Glomerular endothelial cell (primary cell): ENCODE results near the gene GSK3A. TPM values are rescaled to one million over a fixed set of nuclear protein-coding genes. Genes with fewer than 3 reads are reported as not detected.

ENCODE experiments used
- DNase-seq: peaks from one replicate; pipeline ENCODE4 v3.0.0-alpha.2; 2011; ENCODE audit warnings: low read depth, low spot score; ENCODE audit errors: extremely low read depth
- total RNA-seq: library from RNA; depleted of rRNA; stranded (reverse); fragments of >200 nt; gene quantifications from 2 replicates; pipeline ENCODE4 v1.2.3, GENCODE V29; 2015

The GSK3A gene
- total RNA-seq, 1 donor from 2014 or later, result 36.5 TPM

DNA sequence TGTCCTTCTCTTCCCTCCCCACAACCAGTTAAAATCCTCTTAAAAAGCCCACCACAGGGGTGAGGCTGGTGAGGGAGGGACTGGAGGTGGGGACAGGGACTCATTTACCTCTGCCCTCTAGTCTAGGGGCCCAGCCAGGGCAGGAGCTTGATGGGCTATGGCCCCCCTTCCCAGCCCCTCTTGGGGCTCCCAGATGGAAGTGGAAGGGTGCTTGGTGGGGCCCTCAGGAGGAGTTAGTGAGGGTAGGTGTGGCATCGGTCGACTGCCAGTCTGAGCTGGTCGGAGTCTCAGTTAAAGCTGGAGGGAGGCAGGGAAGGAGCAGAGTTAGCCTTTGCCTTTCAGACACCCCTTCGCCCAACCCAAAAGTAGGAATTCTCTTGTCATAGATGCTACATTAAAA, 11.8 kb downstream of the GSK3A start:
- DNase-seq, result no peak

GRCh38 chr19:42229855-42230351, 12.5 kb downstream of the GSK3A start:
- DNase-seq, result no peak

GRCh38 chr19:42229301-42229854, 13.0 kb downstream of the GSK3A start:
- no peak for DNase-seq

DNA sequence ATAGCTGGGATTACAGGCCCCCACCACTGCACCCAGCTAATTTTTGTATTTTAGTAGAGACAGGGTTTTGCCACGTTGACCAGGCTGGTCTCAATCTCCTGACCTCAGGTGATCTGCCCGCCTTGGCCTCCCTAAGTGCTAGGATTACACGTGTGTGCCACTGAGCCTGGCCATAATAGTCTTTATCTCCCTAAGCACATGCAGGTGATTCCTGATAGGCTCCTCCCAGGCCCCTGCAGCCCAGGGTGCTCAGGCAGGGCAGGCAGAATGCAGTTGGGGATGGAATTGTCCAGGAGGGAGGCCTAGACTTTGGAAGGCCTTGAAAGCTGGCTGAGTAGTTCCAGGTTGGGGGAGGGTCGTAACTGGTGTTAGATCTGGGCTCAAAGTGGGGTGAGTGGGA, 13.8 kb downstream of the GSK3A start:
- DNase-seq, result no peak

- DNase-seq, result no peak
These were observed 15.5 kb downstream of the GSK3A start for GRCh38 chr19:42226886-42227285.

DNA sequence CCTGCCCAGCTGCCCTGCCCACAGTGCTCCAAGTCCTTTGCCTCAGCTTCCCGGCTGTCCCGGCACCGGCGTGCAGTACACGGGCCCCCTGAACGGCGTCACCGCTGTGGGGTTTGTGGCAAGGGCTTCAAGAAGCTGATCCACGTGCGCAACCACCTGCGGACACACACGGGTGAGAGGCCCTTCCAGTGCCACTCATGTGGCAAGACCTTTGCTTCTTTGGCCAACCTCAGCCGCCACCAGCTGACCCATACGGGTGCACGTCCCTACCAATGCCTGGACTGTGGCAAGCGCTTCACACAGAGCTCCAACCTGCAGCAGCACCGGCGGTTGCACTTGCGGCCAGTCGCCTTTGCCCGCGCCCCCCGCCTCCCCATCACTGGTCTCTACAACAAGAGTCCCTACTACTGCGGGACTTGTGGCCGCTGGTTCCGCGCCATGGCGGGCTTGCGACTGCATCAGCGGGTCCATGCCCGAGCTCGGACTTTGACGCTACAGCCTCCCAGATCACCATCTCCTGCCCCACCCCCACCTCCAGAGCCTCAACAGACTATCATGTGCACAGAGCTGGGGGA, 16.6 kb downstream of the GSK3A start:
- no peak for DNase-seq

DNA sequence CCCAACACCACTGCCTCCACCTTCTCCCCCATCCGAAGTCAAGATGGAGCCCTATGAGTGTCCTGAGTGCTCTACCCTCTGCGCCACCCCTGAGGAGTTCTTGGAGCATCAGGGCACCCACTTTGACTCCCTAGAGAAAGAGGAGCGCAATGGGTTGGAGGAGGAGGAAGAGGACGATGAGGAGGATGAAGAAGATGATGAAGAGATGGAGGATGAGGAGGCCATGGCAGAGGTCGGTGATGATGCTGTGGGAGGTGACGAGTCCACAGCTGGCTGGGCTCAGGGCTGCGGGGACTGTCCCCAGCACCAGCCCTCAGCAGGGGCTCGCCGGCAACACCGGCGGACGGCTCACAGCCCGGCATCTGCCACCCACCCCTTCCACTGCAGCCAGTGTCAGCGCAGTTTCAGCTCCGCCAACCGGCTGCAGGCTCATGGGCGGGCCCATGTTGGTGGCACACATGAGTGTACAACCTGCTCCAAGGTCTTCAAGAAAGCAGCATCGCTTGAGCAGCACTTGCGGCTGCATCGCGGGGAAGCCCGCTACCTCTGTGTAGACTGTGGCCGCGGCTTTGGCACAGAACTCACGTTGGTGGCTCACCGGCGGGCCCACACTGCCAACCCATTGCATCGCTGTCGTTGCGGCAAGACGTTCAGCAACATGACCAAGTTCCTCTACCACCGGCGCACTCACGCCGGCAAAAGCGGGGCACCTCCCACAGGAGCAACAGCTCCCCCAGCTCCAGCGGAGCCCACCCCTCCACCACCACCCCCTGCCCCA, 17.3 kb downstream of the GSK3A start:
- no peak for DNase-seq

- no peak for DNase-seq
These were observed 21.7 kb downstream of the GSK3A start for GRCh38 chr19:42220751-42221097.

DNA sequence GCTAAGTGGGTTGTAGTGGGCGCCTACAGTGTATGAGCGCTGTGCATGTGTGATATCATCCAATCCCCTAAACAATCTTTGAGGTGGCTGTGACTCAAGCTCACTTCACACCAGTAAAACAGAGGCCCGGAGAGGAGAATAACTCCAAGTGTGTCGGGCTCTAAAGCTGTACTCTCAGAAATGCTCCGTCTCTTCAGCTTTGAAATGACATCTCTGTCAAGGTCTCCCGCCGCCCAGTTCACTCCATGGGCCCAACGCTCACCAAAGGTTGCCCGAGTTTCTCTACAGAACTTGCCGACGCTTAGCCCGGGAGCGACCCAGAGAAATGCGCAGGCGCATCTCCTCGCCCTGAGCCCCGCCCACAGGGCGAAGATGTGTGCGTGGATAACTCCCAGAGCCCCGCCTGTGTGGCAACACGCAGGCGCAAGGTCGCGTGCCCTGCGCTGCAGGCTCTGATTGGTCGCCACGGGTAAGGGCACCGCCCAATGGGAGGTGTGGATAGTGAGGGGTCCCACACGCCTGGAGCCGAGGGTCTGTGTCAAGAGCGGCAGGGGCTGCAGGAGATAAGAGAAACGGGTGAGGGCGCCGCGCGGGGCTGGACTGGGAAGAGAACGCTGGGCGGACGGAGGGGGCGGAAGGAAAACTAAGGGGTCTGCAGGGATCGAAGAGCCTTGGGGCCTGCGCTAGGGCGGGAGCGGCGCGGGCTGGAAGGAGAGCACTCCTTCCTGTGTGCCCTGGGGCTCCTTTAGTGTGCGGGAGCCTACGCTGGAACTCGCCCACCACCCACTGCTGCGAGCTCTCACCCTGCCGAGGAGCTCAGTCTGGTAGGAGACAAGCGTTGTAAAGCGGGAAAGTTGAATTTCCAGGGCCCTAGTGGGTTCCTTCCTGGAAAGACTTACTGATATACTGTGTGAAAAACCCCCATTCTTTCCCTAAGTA, 22.3 kb downstream of the GSK3A start, which contains the start of gene ZNF526:
ZNF526 (plus strand) TSS at position 501 of the 939 bp plus-strand sequence. CDS start 4,092 bp downstream, outside the sequence.
- DNase-seq, result peak; percentile 79

- peak; percentile 91 for DNase-seq
These were observed 24.6 kb downstream of the GSK3A start, which contains the start of gene DEDD2 for GRCh38 chr19:42217520-42218437. TSS of gene DEDD2 (minus strand) at chr19:42217677. CDS start at chr19:42217007, 670 bp downstream.

DNA sequence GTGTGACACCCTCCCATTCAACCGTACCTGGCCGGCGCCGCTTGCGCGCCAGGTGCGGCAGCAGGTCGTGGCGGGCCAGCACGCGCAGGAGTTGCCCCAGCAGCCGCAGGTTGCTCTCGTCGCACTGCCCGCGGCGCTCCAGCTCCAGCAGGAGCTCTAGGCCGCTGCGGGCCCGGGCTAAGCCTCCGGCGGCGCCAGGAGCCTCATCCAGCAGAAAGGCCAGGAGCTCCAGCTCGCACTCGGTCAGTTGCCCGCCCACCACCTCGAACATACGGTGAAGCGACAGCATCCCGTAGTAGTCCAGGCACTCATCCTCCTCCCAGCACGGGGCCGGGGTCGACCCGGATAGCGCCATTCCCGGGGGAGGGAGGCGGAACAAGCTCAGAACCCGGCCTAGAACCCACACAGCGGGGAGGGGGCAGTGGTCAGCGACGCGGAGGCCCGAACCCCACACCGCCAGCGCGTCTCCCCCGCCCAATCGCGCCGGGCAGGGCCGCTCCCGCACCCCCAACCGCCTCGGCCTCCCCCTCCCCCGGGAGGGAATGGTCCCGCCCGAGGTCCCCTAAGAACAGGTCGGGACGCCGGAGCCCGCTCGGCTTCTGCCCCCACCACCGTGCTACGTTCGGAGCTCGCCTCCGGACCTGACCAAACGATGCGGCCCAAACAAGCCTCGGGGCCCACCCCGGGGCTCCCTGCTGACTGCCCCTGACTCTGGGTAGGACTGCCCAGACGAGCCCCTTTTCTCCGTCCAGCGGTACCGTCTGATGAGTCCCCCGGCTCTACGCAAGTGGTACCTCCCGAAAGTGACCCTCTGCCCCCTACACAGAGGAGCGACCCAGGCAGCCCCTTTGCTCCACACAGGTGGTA, 25.5 kb downstream of the GSK3A start:
- no peak for DNase-seq

- no peak for DNase-seq
These were observed 27.5 kb downstream of the GSK3A start for GRCh38 chr19:42214810-42215485.

DNA sequence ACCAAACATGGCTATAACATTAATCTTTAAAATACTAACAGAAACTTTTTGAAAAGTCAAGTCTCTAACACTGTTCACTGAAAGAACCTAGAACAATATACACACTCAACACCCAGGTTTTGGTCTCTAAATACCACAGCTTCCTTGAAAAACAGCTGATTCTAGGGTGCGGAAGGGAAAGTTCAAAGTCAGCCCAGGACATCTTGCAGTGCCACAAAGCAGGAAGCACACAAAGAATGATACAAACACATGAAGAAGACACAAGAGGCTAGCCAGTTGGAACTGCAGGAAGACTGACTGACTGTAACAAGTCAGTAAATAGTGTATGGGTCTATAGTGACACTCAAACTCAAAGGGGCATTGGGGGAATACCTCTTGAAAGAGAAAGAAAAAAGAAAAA, 29.5 kb downstream of the GSK3A start:
- no peak for DNase-seq

DNA sequence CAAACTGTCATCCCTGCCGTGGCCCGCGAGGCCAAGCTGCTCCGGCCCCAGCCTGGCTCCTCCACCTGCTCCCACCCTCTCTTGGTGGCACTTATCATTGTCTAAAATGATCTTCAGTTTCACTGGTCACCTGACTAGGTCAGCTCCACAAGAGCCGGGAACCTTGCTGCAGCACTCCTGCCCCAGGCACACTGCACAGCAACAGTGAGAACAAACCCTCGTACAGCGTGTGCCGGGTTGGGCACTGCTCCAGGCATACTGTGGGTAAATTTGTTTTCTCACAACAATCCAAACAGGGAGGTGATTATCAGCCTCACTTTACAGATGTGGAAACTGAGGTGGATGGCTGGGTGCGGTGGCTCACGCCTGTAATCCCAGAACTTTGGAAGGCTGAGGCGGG, 33.8 kb downstream of the GSK3A start:
- DNase-seq, result no peak

DNA sequence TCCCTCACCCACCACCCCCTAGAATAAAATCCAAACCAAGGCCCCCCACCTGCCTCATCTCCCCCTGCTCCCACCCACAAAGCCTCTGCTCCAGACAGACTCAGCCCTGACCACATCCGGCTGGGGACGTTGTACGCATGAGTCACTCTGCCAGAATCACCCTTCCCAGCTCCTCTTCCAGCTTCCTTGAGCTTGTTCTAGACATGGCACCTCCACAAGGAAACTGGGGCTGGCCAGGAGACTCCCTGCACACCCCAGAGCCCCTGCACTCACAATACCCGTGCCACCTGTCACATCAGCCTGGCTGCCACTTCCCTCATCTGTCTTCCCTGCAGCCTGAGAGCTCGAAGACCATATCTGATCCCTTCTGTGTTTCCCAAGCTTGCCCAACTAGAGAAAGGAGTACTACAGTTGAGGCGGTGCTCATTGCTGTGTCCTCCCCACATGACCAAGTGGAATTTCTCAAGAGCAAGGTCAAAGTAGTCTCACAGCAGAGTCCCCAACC, 34.6 kb downstream of the GSK3A start:
- no peak for DNase-seq

- DNase-seq, result no peak
These were observed 35.3 kb downstream of the GSK3A start for GRCh38 chr19:42206871-42207755.

DNA sequence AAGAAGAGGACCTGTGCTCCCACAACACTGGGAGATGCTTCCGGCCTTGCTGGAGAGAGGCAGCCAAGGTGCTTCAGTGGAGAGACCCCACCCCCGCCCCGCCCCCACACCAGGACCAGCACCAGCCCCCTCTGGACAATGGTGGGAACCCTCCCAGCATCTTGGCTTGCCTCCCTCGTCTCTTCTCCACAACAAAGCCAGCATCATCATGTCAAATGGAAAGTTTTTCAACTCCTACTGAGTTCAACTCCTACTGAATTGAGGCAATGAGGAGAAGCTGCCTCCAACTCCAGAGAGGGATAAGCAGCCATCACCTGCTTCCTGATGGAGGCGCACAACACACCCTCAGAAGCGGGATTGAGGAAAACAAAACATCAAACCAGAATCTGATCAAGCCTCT, 37.7 kb downstream of the GSK3A start:
- no peak for DNase-seq
